GM15510 (cell line): ENCODE measurements around the gene AGPAT2.

Experiments
- POLR2A ChIP-seq: IDR thresholded peaks from 3 replicates; pipeline ENCODE4 v1.6.1; 2011; ENCODE audit warnings: borderline replicate concordance; ENCODE audit not compliant: insufficient read length; ENCODE audit errors: extremely low read depth

AGPAT2 gene

GRCh38 chr9:136645352-136645902 lies 41.8 kb downstream of the AGPAT2 start:
- no peak for TF ChIP-seq POLR2A

- TF ChIP-seq POLR2A, result no peak
These were observed 42.5 kb downstream of the AGPAT2 start for GRCh38 chr9:136644593-136645351.

- no peak for TF ChIP-seq POLR2A
These were observed 43.0 kb downstream of the AGPAT2 start for GRCh38 chr9:136644343-136644592.

- no peak for TF ChIP-seq POLR2A
These were observed 43.5 kb downstream of the AGPAT2 start for GRCh38 chr9:136643596-136644342.

- no peak for TF ChIP-seq POLR2A
These were observed 44.8 kb downstream of the AGPAT2 start for GRCh38 chr9:136642439-136642921.

- no peak for TF ChIP-seq POLR2A
These were observed 46.8 kb downstream of the AGPAT2 start for GRCh38 chr9:136640171-136641111.

- TF ChIP-seq POLR2A, result no peak
These were observed 52.4 kb downstream of the AGPAT2 start for GRCh38 chr9:136634904-136635303.

GRCh38 chr9:136631038-136632000 lies 55.9 kb downstream of the AGPAT2 start:
- TF ChIP-seq POLR2A, result no peak

- no peak for TF ChIP-seq POLR2A
These were observed 56.6 kb downstream of the AGPAT2 start for GRCh38 chr9:136630662-136630992.

GRCh38 chr9:136629879-136630661 lies 57.2 kb downstream of the AGPAT2 start:
- TF ChIP-seq POLR2A, result no peak

GRCh38 chr9:136629001-136629878 lies 58.0 kb downstream of the AGPAT2 start:
- TF ChIP-seq POLR2A, result no peak

GRCh38 chr9:136628268-136628667 lies 59.0 kb downstream of the AGPAT2 start:
- TF ChIP-seq POLR2A, result no peak
